Endothelial cell of umbilical vein (primary cell): ENCODE measurements around the gene LRP5.
"Not testable (repeated sequence)": the region's sequence is repeated elsewhere in the genome, so short reads cannot be mapped to it uniquely, and the experiment has no call there.

ENCODE experiments used
- FOS ChIP-seq: IDR thresholded peaks from 2 replicates; pipeline ENCODE4 v1.6.1; 2011; ENCODE audit warnings: mild to moderate bottlenecking, low read length, moderate library complexity, borderline replicate concordance; ENCODE audit not compliant: insufficient read depth
- POLR2A ChIP-seq: IDR thresholded peaks from 2 replicates; pipeline ENCODE4 v1.6.1; 2012; ENCODE audit warnings: low read depth, mild to moderate bottlenecking, control low read depth, low read length
- POLR2AphosphoS5 ChIP-seq: IDR thresholded peaks from 2 replicates; pipeline ENCODE4 v1.6.1; 2012; ENCODE audit warnings: low read depth, mild to moderate bottlenecking, control low read depth, low read length, moderate library complexity; ENCODE audit not compliant: insufficient read depth
- TF ChIP-seq, protein P1 (sequence below), 2 donors: IDR thresholded peaks; 1 replicate in 1 of 2; 2 replicates in 1 of 2; pipeline ENCODE4 v1.5.1; 2011; ENCODE audit warnings: low read length in 2 of 2, mild to moderate bottlenecking in 2 of 2, moderate library complexity in 2 of 2, control low read depth in 1 of 2, inconsistent platforms in 1 of 2, low read depth in 1 of 2; ENCODE audit not compliant: insufficient read depth in 1 of 2; ENCODE audit errors: extremely low read depth in 1 of 2

DNA sequence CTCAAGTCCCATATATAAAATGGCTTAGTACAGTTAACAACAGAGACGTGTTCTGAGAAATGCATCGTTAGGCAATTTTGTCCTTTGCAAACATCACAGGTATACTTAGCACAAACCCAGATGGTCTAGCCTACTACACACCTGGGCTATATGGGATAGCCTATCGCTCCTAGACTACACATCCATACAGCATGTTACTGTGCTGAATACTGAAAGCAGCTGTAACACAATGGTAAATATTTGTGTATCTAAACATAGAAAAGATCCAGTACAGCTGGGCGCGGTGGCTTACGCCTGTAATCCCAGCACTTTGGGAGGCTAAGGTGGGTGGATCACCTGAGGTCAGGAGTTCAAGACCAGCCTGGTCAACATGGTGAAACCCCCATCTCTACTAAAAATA, 145.9 kb downstream of the LRP5 start:
- TF ChIP-seq POLR2A, POLR2AphosphoS5, FOS: not testable (repeated sequence)
- TF ChIP-seq, protein P1, sequence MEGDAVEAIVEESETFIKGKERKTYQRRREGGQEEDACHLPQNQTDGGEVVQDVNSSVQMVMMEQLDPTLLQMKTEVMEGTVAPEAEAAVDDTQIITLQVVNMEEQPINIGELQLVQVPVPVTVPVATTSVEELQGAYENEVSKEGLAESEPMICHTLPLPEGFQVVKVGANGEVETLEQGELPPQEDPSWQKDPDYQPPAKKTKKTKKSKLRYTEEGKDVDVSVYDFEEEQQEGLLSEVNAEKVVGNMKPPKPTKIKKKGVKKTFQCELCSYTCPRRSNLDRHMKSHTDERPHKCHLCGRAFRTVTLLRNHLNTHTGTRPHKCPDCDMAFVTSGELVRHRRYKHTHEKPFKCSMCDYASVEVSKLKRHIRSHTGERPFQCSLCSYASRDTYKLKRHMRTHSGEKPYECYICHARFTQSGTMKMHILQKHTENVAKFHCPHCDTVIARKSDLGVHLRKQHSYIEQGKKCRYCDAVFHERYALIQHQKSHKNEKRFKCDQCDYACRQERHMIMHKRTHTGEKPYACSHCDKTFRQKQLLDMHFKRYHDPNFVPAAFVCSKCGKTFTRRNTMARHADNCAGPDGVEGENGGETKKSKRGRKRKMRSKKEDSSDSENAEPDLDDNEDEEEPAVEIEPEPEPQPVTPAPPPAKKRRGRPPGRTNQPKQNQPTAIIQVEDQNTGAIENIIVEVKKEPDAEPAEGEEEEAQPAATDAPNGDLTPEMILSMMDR (IDR thresholded peaks at IDR 0.05; ENCODE audit: extremely low read depth in 1 of 2, insufficient read depth in 1 of 2, low read depth in 1 of 2, low read length in 2 of 2): not testable (repeated sequence)
